ENCODE measurements around the gene MICAL1.

MICAL1 gene

GRCh38 chr6:109452181-109452580, 3.4 kb downstream of the MICAL1 start:
- no peak for DNase-seq

DNA sequence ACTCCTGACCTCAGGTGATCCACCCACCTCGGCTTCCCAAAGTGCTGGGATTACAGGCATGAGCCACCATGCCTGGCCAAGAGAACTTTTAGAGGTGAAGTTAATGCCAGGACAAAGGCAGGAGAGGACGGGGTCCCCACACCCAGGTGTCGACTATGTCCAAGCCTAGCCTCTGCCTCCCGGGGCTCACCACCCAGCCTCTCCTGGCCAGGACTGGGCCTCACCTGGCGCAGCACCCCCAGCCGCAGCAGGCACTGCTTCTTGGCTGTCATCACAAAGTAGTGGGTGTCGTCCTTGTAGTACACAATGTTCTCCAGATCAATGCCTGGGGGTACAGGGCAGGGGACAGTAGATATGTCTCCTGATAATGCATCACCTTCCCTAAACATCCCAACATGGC, 4.2 kb downstream of the MICAL1 start:
- DNase-seq, result no peak

DNA sequence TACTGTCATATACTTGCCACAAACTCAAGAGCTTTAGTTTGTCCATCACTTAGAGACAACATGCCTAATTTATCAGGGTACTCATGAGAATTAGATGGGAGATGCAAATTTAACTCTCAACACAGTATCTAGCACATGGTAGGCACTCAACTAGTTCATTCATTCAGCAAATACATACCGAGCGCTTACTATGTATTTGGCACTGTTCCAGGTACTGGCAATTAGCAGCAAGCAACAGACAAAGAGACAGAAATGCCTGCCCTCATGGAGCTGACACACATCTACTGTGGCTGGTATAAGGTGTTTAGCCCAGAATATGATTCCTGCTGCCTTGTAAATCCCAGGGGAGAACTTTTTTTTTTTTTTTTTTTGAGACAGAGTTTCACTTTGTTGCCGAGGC, 4.8 kb downstream of the MICAL1 start:
- no peak for DNase-seq

DNA sequence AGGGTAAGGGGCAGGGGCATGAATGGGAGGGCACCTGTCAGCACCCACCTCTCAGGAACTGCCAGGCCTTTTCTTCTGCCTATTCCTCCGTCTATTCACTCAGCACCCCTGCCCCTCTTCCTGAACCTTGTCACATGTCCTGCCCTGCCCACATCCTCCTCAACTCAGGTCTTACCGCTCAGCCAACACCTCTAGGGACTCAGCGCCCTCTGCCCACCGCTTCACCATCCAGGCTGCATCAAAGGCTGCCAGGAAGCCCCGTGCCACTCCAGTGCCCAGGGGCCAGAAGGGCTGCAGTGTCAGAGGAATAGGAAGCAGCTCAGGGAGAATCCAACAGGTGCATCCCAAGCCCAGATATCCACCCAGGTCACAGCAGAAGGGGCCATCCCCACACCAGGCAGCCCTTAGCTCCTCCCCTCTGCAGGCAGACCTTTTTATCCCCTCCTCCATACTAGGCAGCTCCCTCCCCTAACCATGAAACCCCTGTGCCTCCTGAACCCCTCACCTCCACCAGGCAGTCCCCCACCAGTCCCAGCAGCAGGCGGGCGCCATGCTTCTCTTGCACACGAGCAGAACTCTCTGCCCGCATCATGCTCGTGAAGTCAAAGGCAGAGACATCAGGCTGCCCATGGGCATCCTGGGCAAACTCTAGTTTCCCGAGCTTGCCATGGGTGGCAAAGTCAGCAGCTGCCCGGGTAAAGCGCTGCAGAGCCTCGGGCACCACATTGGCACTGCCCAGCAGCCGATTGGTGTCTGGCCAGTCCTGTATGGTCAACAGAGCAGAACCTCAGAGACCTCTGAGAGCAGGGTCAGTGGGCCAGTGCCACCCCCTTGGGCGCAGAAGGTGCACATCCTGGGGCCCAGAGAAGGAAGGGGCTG, 5.5 kb downstream of the MICAL1 start:
- DNase-seq, result no peak

DNA sequence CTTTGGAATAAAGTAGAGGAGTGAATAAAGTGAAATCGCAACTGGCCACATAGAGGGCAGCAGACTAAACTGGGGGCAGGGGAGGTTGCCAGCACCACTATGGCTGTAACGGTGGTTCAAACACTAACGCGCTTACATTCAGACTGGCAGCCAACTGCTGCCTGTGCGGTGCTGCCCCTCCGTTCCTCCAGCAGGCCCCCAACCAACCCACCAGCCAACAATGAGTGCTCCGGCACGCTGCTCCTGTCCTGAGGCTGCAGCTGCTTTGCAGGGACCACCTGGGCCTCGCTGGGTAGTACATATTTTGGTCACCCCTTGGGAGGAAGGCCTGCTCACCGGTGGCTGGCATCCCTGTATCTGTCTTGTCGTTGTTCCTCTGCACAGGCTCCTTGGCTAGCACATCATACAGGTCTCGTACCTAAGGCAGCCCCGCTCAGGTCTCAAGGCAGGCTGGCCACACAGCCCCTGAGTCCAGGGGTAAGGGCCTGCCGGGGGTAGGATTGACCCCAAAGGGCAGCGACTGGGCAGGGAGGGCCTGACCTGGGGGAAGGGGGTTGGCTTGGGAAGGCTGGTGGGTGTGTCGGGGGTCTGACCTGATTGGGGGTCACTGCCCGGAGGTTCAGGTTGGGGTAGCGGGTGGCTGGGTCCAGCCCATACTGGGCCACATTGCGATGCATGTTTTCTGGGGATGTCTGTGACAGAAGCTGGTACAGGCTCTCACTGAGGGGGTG, 6.3 kb downstream of the MICAL1 start:
- DNase-seq, result no peak

DNA sequence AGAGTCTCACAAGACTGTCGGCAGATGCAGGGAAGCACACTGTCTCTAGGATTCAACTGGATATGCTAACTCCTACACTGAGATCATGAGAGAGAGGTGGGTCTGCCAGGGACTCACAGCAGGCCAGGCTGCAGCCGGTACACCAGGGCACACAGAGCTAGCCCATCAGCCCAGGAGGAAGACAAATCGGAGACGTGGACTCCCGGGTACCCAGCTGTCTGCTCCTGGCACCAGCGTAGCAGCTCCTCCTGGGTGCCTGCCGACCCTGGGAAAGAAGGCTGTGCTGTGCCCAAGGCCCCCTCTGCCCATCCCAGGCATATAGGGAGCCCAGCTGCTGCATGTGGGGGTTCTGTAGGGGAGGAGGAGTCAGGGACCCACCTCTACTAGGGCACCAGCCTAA, 7.0 kb downstream of the MICAL1 start:
- DNase-seq, result no peak

GRCh38 chr6:109447878-109448555, 7.6 kb downstream of the MICAL1 start:
- no peak for DNase-seq

GRCh38 chr6:109447087-109447486, 8.5 kb downstream of the MICAL1 start:
- no peak for DNase-seq

GRCh38 chr6:109446541-109446940, 9.0 kb downstream of the MICAL1 start:
- DNase-seq, result no peak

- DNase-seq, result no peak
Observed at GRCh38 chr6:109446072-109446471, 9.5 kb downstream of the MICAL1 start.

DNA sequence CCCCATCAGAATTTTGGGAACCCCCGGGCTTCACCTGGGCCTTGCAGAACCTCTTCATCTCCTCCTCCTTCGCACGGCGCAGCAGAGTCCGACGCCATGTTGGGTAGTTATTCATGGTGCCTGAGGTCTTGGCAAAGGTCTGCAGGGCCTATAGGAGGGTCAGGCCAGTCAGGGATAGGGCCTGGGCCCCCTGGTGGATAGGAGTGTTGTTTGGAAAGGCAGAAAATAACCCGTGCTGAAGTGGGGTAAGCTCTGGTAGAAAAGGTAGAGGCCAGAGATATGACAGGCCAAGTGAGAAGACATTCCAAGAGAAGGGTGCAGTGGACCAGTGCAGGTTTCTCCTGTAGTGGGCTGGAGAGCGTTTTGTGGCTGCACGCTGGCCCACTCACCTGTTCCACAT, 10.2 kb downstream of the MICAL1 start:
- no peak for DNase-seq

DNA sequence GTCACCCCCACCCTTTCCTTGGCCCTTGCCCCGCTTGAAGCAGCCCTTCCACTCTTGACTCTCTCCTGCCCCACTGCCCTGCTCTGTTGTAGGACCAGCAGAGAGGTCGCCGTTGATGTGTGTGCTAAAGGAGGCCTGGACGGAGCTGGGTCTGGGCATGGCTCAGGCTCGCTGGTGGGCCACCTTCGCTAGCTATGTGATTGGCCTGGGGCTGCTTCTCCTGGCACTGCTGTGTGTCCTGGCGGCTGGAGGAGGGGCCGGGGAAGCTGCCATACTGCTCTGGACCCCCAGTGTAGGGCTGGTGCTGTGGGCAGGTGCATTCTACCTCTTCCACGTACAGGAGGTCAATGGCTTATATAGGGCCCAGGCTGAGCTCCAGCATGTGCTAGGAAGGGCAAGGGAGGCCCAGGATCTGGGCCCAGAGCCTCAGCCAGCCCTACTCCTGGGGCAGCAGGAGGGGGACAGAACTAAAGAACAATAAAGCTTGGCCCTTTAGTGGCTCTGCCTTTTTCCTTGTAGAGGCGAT, 12.1 kb downstream of the MICAL1 start:
- DNase-seq, result no peak

GRCh38 chr6:109442393-109442924, 13.1 kb downstream of the MICAL1 start:
- no peak for DNase-seq

GRCh38 chr6:109441069-109441816, 14.3 kb downstream of the MICAL1 start:
- DNase-seq, result peak; percentile 61

DNA sequence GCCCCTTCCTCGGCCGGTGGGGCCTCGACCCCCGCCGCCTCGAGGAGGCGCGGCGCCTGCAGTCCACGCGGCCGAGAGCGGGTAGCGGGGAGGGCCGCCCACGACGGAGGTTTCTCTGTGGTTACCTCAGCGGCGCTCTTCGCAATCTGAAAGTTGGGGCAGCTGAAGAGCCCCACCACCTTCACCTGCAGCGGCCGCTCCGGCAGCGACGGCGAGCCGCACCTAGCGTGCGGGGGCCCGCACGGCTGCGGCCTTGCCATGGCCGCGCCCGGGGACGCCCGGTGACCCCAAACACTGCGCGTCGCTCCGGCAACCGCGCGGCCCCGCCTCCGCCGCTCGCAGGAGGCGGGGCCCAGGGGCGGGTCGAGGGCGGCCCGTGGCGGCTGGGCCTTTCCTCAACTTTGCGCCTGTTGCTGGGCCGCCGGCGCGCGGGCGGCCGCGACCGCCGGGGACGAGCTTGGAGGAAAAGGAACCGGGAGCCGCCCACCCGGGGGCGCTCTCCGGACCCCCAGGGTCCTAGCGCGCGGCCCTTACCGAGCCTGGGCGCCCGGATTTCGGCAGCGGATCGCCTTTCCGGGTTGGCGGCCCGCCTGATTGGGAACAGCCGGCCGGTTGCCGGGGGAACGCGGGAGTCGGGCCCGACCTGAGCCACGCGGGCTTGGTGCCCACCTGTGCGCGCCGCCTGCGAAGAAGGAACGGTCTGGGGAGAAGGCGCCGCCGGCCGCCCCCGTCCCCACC, 15.1 kb downstream of the MICAL1 start, which contains the start of the genes PPIL6 and SMPD2:
TSS of gene PPIL6 (minus strand) at position 298 of the 738 bp plus-strand sequence. CDS start at position 260, 38 bp downstream.
TSS of gene SMPD2 (plus strand) at position 394 of the 738 bp plus-strand sequence. CDS start 398 bp downstream, outside the sequence.
- DNase-seq, result peak; percentile 88

- DNase-seq, result no peak
Observed at GRCh38 chr6:109436041-109436440, 19.5 kb downstream of the MICAL1 start.

- no peak for DNase-seq
Observed at GRCh38 chr6:109434456-109434855, 21.1 kb downstream of the MICAL1 start.

GRCh38 chr6:109429496-109429895, 26.1 kb downstream of the MICAL1 start:
- DNase-seq, result no peak

DNA sequence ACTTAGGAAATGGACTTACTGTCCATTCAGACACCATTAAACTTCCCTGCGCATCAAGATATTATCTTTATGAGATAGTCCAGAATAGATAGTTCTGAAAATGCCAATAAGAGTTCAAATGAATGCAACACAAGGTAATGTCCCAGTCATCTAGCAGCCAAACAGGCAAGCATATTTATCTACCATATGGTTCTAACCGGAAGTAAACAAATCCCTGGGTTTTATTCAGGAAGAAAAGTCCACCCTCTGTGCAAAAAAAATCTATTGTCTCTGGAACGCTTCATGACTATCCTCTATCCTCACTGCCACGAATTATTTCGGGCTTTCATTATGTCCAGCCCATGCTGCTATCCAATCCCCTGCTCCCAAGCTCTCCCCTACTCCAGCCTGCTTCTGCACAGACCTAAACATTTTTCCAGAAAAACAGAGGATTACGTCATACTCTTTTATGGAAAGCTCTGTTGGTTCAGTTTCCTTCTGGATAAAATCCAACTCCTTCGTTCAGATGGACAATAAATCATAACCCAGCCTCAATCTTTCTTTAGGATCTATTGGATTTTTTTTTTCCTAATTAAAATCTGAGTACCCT, 26.6 kb downstream of the MICAL1 start:
- DNase-seq, result no peak

- DNase-seq, result no peak
Observed at GRCh38 chr6:109424946-109425345, 30.6 kb downstream of the MICAL1 start.

GRCh38 chr6:109421184-109421583, 34.4 kb downstream of the MICAL1 start:
- no peak for DNase-seq
